C4-2B (cell line): ENCODE data around the gene OSTC.

ENCODE experiments used
- CTCF ChIP-seq: fragments of 450-650 bp; conservative IDR thresholded peaks from 2 replicates; pipeline ENCODE4 v1.5.1; 2017; ENCODE audit warnings: mild to moderate bottlenecking
- ZFX ChIP-seq: fragments of 450-650 bp; IDR thresholded peaks from 2 replicates; pipeline ENCODE4 v1.6.1; 2017

GRCh38 chr4:108611365-108611764 lies 39.0 kb upstream of the OSTC start:
- no peak for TF ChIP-seq CTCF
- TF ChIP-seq ZFX = no peak
